Naive thymus-derived CD8-positive, alpha-beta T cell (primary cell): ENCODE measurements around the gene FLNB. TPM values are rescaled to one million over a fixed set of nuclear protein-coding genes. Genes with fewer than 3 reads are reported as not detected.

Experiments used
- ATAC-seq, 2 donors: fragments of 150-1000 bp; cut with Tn5 transposase in 1 of 2; sonication (Bioruptor Pico), chemical (Tn5 transposase) in 1 of 2; 1 replicate in 1 of 2; 2 replicates in 1 of 2; pipeline ENCODE4 v1.10.0; 2021; ENCODE audit warnings: mild to moderate bottlenecking in 2 of 2, moderate library complexity in 2 of 2
- POLR2A ChIA-PET: fragments of 350-600 bp; sonication (Branson Sonifier 250); formaldehyde crosslinking; loops from one replicate; lab custom pipeline; 2021; ENCODE audit warnings: antibody characterized with exemption; lab: Charles Lee
- DNase-seq, 10 donors: peaks; one replicate each; pipeline versions ENCODE4 v3.0.0 to v3.0.0-alpha.2; 2020 to 2022
- H3K27ac Mint-ChIP-seq, 10 donors: one replicate each; pipeline ENCODE4 v1.8.0; 2020 to 2022; ENCODE audit warnings: mild to moderate bottlenecking in 10 of 10, mixed read lengths in 10 of 10, moderate library complexity in 4 of 10, inconsistent platforms in 1 of 10
- H3K27me3 Mint-ChIP-seq, 5 donors: one replicate each; pipeline ENCODE4 v1.8.0; 2021 to 2022; ENCODE audit warnings: mixed read lengths in 5 of 5
- H3K36me3 Mint-ChIP-seq, 3 donors: one replicate each; pipeline ENCODE4 v1.8.0; 2020 to 2022; ENCODE audit warnings: mixed read lengths in 3 of 3, mild to moderate bottlenecking in 2 of 3, inconsistent platforms in 1 of 3
- H3K4me1 Mint-ChIP-seq, 4 donors: one replicate each; pipeline ENCODE4 v1.8.0; 2021 to 2022; ENCODE audit warnings: mixed read lengths in 4 of 4
- H3K4me3 Mint-ChIP-seq, 10 donors: one replicate each; pipeline ENCODE4 v1.8.0; 2020 to 2022; ENCODE audit warnings: mild to moderate bottlenecking in 10 of 10, mixed read lengths in 10 of 10, moderate library complexity in 6 of 10, inconsistent platforms in 1 of 10
- H3K9me3 Mint-ChIP-seq, 9 donors: one replicate each; pipeline ENCODE4 v1.8.0; 2020 to 2022; ENCODE audit warnings: mixed read lengths in 9 of 9, mild to moderate bottlenecking in 3 of 9, inconsistent platforms in 1 of 9, moderate library complexity in 1 of 9
- polyA plus RNA-seq, 3 donors: library from polyadenylated mRNA; unstranded; fragments of 300-500 nt; fragmentation: Illumina TruSeq; gene quantifications; one replicate each; pipeline ENCODE4 v1.2.3, GENCODE V29; 2021
- total RNA-seq, 8 experiments: library from RNA in 2 of 8; stranded (reverse) in 2 of 8; gene quantifications; one replicate each; pipeline ENCODE4 v1.2.3 and lab custom pipeline; 2021 to 2026

FLNB gene
- total and polyA plus RNA-seq, 5 experiments from 2014 or later, result 11.8 to 76.7 (median 32.2) TPM

GRCh38 chr3:58107597-58107996, 99.4 kb downstream of the FLNB start:
- peaks cover 19 to 93% (median 43%) of the 10 kb centered on the region in 3 donors for H3K36me3 Mint-ChIP-seq

GRCh38 chr3:58109752-58110151, 101.5 kb downstream of the FLNB start:
- Mint-ChIP-seq H3K27me3 (no peaks in the 10 kb centered on the region), H3K4me1 (peaks cover 7 to 33% (median 23%) of the 10 kb centered on the region in 4 donors), H3K4me3 (no peak overlapping the region), H3K9me3 (no peaks in the 10 kb centered on the region), H3K27ac (peak overlapping the region in 1 of 10 donors; percentile 24), H3K36me3 (peaks cover 24 to 93% (median 52%) of the 10 kb centered on the region in 3 donors)
- DNase-seq, result no peak
- no peak for ATAC-seq
- POLR2A ChIA-PET, result no interaction called here

More at GRCh38 chr3:58107597-58107996, 99.4 kb downstream of the FLNB start:
- no peak for ATAC-seq
- Mint-ChIP-seq H3K4me3 (no peak overlapping the region), H3K27me3 (no peaks in the 10 kb centered on the region), H3K4me1 (peaks cover 19 to 48% (median 37%) of the 10 kb centered on the region in 4 donors), H3K27ac (no peak overlapping the region), H3K9me3 (no peaks in the 10 kb centered on the region)
- no peak for DNase-seq
- POLR2A ChIA-PET, result interaction anchor here (0.6 kb wide), 1 partner anchor 37 kb away, joined by 3 read pairs; no protein-coding TSS in a partner anchor

GRCh38 chr3:58111513-58112184, 103.4 kb downstream of the FLNB start:
- H3K9me3 Mint-ChIP-seq, result no peaks in the 10 kb centered on the region
- POLR2A ChIA-PET, result interaction anchor here (1.0 kb wide), 1 partner anchor 9 kb away, joined by 3 read pairs; no protein-coding TSS in a partner anchor
- H3K27ac Mint-ChIP-seq, result peak overlapping the region in 8 of 10 donors; percentile 5 to 82 (median 60)
- DNase-seq, result no peak
- H3K4me3 Mint-ChIP-seq, result peak overlapping the region in 1 of 10 donors; percentile 48
- no peaks in the 10 kb centered on the region for H3K27me3 Mint-ChIP-seq
- peaks cover 20 to 45% (median 39%) of the 10 kb centered on the region in 4 donors for H3K4me1 Mint-ChIP-seq
- ATAC-seq, result no peak
- peaks cover 24 to 79% (median 43%) of the 10 kb centered on the region in 3 donors for H3K36me3 Mint-ChIP-seq

DNA sequence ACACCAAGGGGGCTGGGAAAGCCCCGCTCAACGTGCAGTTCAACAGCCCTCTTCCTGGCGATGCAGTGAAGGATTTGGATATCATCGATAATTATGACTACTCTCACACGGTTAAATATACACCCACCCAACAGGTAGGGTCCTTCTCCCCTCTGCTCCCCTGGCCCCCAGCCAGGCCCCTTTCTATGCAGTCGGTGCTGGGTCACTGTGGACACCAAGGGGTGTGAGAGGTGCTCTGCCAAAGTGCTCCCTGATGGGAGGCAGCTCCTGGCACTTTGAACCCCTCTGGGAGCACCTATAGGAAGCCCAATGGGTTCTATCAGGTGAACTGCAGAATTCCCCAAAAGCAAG, 103.9 kb downstream of the FLNB start:
- POLR2A ChIA-PET, result interaction anchor here (0.7 kb wide), 1 partner anchor 87 kb away, joined by 5 read pairs; no protein-coding TSS in a partner anchor
- peak overlapping the region in 1 of 10 donors; percentile 48 for H3K4me3 Mint-ChIP-seq
- ATAC-seq, result no peak
- H3K27me3 Mint-ChIP-seq, result no peaks in the 10 kb centered on the region
- H3K4me1 Mint-ChIP-seq, result peaks cover 24 to 50% (median 44%) of the 10 kb centered on the region in 4 donors
- peaks cover 24 to 75% (median 43%) of the 10 kb centered on the region in 3 donors for H3K36me3 Mint-ChIP-seq
- peak overlapping the region in 7 of 10 donors; percentile 4 to 73 (median 15) for H3K27ac Mint-ChIP-seq
- no peaks in the 10 kb centered on the region for H3K9me3 Mint-ChIP-seq
- DNase-seq, result no peak

GRCh38 chr3:58115175-58115574, 107.0 kb downstream of the FLNB start:
- no peak for ATAC-seq
- Mint-ChIP-seq H3K27me3 (no peaks in the 10 kb centered on the region), H3K4me3 (peak overlapping the region in 8 of 10 donors; percentile 14 to 83 (median 69)), H3K27ac (peak overlapping the region in 9 of 10 donors; percentile 86 to 97 (median 92)), H3K36me3 (peaks cover 18 to 70% (median 44%) of the 10 kb centered on the region in 3 donors), H3K9me3 (no peaks in the 10 kb centered on the region), H3K4me1 (peaks cover 29 to 66% (median 59%) of the 10 kb centered on the region in 4 donors)
- no peak for DNase-seq
- POLR2A ChIA-PET, result interaction anchor here (1.0 to 3.0 kb wide), 4 partner anchors 11 to 107 kb away, joined by 3 to 14 read pairs (median 8); partner anchors contain the start of gene FLNB

DNA sequence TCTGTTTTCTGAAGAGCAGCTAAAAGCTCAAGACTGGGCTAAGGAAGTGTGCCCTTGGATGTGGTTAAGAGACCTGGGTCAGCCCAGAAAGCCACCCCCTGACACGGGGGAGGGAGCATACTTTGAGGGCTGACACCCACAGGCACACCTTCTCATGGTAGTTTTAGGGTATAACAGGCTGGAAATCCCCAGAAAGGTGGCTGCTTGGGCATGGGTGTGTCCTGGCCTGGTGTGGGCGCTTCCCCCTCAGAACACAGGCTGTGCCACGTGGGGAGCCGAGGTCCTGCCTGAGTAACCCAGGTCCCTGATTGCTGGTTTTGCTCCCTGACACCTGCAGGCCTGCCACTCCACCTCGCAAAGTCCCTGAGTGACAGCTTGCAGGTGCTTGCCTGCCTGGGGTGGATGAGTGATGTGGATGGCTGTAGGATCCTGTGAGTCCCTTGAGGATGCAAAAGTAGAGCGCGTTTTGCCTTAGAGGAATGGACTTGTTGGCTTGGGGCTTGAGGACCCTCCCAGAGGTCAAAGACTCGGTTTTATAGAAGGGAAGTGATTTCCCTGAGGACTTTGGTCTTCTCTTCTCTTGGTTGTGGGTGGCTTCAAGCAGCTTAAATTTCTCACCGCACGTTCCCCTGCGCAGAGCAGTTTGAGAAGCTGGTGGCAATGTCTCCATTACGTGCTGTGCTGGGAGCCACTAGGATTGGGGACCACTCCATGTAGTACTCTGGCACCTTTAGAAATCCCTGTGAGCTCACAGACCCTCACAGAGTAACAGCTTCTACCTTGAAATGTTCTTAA, 108.1 kb downstream of the FLNB start:
- H3K36me3 Mint-ChIP-seq, result peaks cover 18 to 69% (median 50%) of the 10 kb centered on the region in 3 donors
- ATAC-seq, result peak; percentile 92 to 95
- H3K4me1 Mint-ChIP-seq, result peaks cover 27 to 61% (median 56%) of the 10 kb centered on the region in 4 donors
- H3K27ac Mint-ChIP-seq, result peak overlapping the region; percentile 86 to 97 (median 92)
- POLR2A ChIA-PET, result interaction anchor here (0.7 to 3.0 kb wide), 13 partner anchors 12 to 424 kb away, joined by 3 to 14 read pairs (median 4); partner anchors contain the start of genes DENND6A, FLNB, HTD2 and RPP14
- H3K4me3 Mint-ChIP-seq, result peak overlapping the region; percentile 16 to 83 (median 64)
- H3K9me3 Mint-ChIP-seq, result no peaks in the 10 kb centered on the region
- DNase-seq, result peak; percentile 40 to 91 (median 78)
- H3K27me3 Mint-ChIP-seq, result no peaks in the 10 kb centered on the region

GRCh38 chr3:58116985-58117384, 108.8 kb downstream of the FLNB start:
- Mint-ChIP-seq H3K27ac (peak overlapping the region; percentile 86 to 97 (median 92)), H3K4me1 (peaks cover 24 to 55% (median 52%) of the 10 kb centered on the region in 4 donors)
- no peak for ATAC-seq

GRCh38 chr3:58117561-58118181, 109.4 kb downstream of the FLNB start:
- POLR2A ChIA-PET, result interaction anchor here (0.7 to 3.0 kb wide), 3 partner anchors 83 to 109 kb away, joined by 3 to 13 read pairs (median 4); partner anchors contain the start of gene FLNB
- ATAC-seq, result no peak
- no peak for DNase-seq
- peak overlapping the region in 8 of 10 donors; percentile 66 to 97 (median 89) for H3K27ac Mint-ChIP-seq
- H3K9me3 Mint-ChIP-seq, result no peaks in the 10 kb centered on the region
- peak overlapping the region in 2 of 10 donors; percentile 22 to 33 for H3K4me3 Mint-ChIP-seq
- peaks cover 11 to 71% (median 42%) of the 10 kb centered on the region in 3 donors for H3K36me3 Mint-ChIP-seq
- peaks cover 23 to 50% (median 46%) of the 10 kb centered on the region in 4 donors for H3K4me1 Mint-ChIP-seq
- no peaks in the 10 kb centered on the region for H3K27me3 Mint-ChIP-seq

More at GRCh38 chr3:58116985-58117384, 108.8 kb downstream of the FLNB start:
- DNase-seq, result no peak
- H3K27me3 Mint-ChIP-seq, result no peaks in the 10 kb centered on the region
- H3K9me3 Mint-ChIP-seq, result no peaks in the 10 kb centered on the region
- peaks cover 18 to 71% (median 45%) of the 10 kb centered on the region in 3 donors for H3K36me3 Mint-ChIP-seq
- H3K4me3 Mint-ChIP-seq, result peak overlapping the region in 8 of 10 donors; percentile 29 to 83 (median 69)
- POLR2A ChIA-PET, result interaction anchor here (0.9 to 3.0 kb wide), 8 partner anchors 15 to 424 kb away, joined by 3 to 14 read pairs (median 4); partner anchors contain the start of genes DENND6A, FLNB, HTD2 and RPP14

- DNase-seq (no peak), ATAC-seq (no peak)
- POLR2A ChIA-PET, result interaction anchor here (0.9 to 1.8 kb wide), 4 partner anchors 10 to 110 kb away, joined by 3 to 7 read pairs (median 4); partner anchors contain the start of gene FLNB
- Mint-ChIP-seq H3K36me3 (peaks cover 7 to 74% (median 44%) of the 10 kb centered on the region in 3 donors), H3K27ac (peak overlapping the region in 2 of 10 donors; percentile 40 to 59), H3K4me1 (peaks cover 23 to 47% (median 44%) of the 10 kb centered on the region in 4 donors), H3K9me3 (no peaks in the 10 kb centered on the region), H3K4me3 (no peak overlapping the region), H3K27me3 (no peaks in the 10 kb centered on the region)
Observed at GRCh38 chr3:58119186-58119585, 111.0 kb downstream of the FLNB start.

DNA sequence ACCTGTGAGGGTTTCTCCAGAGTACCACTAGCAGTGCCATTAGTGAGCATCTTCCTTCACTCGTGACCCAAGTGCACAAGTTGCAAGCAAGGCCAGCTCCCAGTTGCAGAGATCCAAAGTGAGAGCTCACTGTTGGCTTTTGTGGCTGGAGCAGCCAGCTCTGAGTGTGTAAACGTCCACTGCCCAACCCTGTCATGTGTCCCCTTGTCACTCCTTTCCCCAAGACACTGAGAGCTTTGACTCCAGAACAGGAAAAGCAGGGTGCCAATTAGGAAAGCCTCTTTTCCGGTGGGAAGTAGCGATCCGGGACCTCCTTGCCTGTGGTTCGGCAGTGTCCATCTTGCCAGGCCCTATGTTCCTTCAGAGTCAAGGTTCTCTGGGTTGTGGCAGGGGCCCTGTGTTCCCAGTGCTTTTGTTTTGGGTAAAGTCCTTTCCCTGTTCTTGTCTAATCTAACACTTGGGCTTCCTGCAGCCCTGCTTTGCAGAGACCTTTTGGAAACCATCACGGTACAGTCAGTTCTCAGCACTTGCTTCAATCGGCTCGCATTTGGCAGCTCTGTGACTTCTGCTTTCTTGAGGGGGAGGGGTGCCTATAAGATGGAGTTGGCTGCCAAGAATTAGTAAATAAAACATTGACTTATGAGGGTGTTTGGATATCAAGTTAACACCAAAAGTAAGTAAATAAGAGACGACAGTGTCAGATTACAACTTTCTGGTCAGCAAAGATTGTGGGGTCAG, 112.0 kb downstream of the FLNB start:
- ATAC-seq (no peak), DNase-seq (no peak)
- Mint-ChIP-seq H3K4me1 (peaks cover 22 to 40% (median 35%) of the 10 kb centered on the region in 4 donors), H3K27me3 (no peaks in the 10 kb centered on the region), H3K9me3 (no peaks in the 10 kb centered on the region), H3K4me3 (no peak overlapping the region), H3K27ac (peak overlapping the region in 1 of 10 donors; percentile 48), H3K36me3 (peaks cover 11 to 75% (median 47%) of the 10 kb centered on the region in 3 donors)
- POLR2A ChIA-PET, result interaction anchor here (0.5 to 1.8 kb wide), 4 partner anchors 9 to 112 kb away, joined by 3 to 7 read pairs (median 4); partner anchors contain the start of gene FLNB

DNA sequence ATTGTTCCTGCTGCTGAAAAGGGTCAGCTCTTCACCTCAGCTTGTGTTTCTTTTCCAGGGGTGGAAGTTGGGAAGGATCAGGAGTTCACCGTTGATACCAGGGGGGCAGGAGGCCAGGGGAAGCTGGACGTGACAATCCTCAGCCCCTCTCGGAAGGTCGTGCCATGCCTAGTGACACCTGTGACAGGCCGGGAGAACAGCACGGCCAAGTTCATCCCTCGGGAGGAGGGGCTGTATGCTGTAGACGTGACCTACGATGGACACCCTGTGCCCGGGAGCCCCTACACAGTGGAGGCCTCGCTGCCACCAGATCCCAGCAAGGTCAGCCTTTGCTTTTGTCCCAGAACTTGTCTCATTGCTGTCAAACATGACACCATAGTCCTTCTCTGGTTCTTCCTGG, 113.0 kb downstream of the FLNB start:
- no peak for ATAC-seq
- POLR2A ChIA-PET, result interaction anchor here (1.4 to 1.6 kb wide), 2 partner anchors 10 to 113 kb away, joined by 3 to 6 read pairs; partner anchors contain the start of gene FLNB

More for the DNA sequence above, 113.0 kb downstream of the FLNB start:
- Mint-ChIP-seq H3K9me3 (no peaks in the 10 kb centered on the region), H3K27me3 (no peaks in the 10 kb centered on the region), H3K4me3 (no peak overlapping the region), H3K36me3 (peaks cover 11 to 84% (median 52%) of the 10 kb centered on the region in 3 donors), H3K4me1 (peaks cover 13 to 31% (median 26%) of the 10 kb centered on the region in 4 donors), H3K27ac (peak overlapping the region in 1 of 10 donors; percentile 76)
- no peak for DNase-seq
